Mucosa of rectum (tissue), 2 donors: ENCODE measurements around the gene GRIK2.

Experiments used
- H3K27ac ChIP-seq, 2 donors: one replicate each; pipeline ENCODE4 v1.7.0; 2013; ENCODE audit warnings: inconsistent platforms in 2 of 2, low read depth in 2 of 2, low read length in 2 of 2
- H3K27me3 ChIP-seq, 2 donors: one replicate each; pipeline ENCODE4 v1.7.0; 2013; ENCODE audit warnings: low read length in 2 of 2; ENCODE audit not compliant: control insufficient read depth in 2 of 2, insufficient read depth in 2 of 2
- H3K36me3 ChIP-seq, 2 donors: one replicate each; pipeline ENCODE4 v1.7.0; 2013; ENCODE audit warnings: low read length in 2 of 2; ENCODE audit not compliant: control insufficient read depth in 2 of 2, insufficient read depth in 2 of 2
- H3K4me1 ChIP-seq, 2 donors: one replicate each; pipeline ENCODE4 v1.7.0; 2013; ENCODE audit warnings: low read length in 2 of 2, mild to moderate bottlenecking in 1 of 2; ENCODE audit not compliant: control insufficient read depth in 2 of 2, insufficient read depth in 2 of 2
- H3K4me3 ChIP-seq, 2 donors: one replicate each; pipeline ENCODE4 v1.7.0; 2013; ENCODE audit warnings: low read length in 2 of 2
- H3K9ac ChIP-seq, 2 donors: one replicate each; pipeline ENCODE4 v1.7.0; 2013; ENCODE audit warnings: low read length in 2 of 2, low read depth in 1 of 2, mild to moderate bottlenecking in 1 of 2
- H3K9me3 ChIP-seq, 2 donors: one replicate each; pipeline ENCODE4 v1.7.0; 2013; ENCODE audit warnings: low read length in 2 of 2; ENCODE audit not compliant: control insufficient read depth in 2 of 2
- donor health status: healthy.
- donor health status: Normal muscosa, but diverticular disease.

GRIK2 gene

DNA sequence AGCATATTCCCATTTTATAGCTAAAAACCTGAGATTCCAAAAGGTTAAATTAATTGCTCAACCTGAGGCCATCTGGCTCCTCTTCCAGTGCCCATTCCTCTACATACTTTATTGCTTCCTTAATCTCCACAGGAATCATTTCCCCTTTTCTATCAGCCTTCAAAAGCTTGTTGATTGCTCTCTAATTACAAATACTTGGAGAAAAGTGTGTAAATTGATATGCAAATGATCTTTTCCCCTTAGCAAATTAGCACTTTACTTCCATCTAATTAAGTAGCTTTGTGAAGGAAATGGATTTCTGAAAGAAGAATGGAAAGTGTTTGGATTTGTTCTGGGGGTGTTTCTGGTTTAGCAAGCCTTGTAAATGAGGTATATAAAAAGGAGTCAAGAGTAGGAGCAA, 323.3 kb downstream of the GRIK2 start:
- no peaks in the 10 kb centered on the region for H3K9me3 ChIP-seq
- H3K4me1 ChIP-seq = no peaks in the 10 kb centered on the region
- H3K27me3 ChIP-seq = no peaks in the 10 kb centered on the region
- no peak overlapping the region for H3K27ac ChIP-seq
- H3K4me3 ChIP-seq = no peak overlapping the region
- H3K9ac ChIP-seq = no peak overlapping the region
- H3K36me3 ChIP-seq = no peaks in the 10 kb centered on the region

DNA sequence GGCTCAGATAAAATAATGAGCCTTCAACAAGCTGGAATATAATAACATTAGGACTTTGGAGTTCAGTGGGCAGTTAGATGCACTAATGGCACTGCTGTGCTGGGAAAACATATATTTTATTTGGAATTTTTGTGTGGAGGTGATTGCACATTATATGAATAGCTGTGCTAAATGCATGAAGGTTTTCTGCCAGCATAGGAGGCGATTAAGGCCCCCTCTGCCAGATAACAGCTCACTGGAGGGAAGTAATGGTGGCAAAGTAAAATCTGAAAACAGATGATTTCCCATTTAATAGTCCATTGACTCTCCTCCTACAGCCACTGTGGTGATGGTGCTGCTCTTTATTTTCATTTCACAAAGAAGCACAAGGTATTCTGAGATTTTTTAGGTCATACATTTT, 326.0 kb downstream of the GRIK2 start:
- Histone ChIP-seq H3K27ac (no peak overlapping the region), H3K4me3 (no peak overlapping the region)

DNA sequence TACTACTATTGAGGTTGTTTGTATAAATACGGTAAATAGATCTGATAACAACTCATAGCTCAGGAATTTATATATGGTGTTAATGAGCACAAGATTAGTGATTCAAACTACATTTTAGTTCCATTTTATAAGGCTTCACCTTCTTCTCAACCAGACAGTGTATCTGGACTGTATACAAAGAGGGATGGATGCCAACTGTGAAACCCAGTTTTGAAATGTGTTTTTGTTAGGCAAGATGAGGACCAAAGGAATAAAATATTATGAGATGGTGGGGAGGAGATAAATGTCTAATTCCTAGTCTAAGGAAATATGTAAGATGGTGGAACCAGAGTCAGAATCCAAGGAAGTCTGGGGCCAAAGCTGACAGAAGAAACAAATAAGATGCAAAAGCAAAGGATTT, 329.0 kb downstream of the GRIK2 start:
- Histone ChIP-seq H3K9me3 (no peaks in the 10 kb centered on the region), H3K36me3 (no peaks in the 10 kb centered on the region), H3K9ac (no peak overlapping the region), H3K4me1 (no peaks in the 10 kb centered on the region), H3K4me3 (no peak overlapping the region), H3K27ac (no peak overlapping the region), H3K27me3 (no peaks in the 10 kb centered on the region)

More for the DNA sequence above, 326.0 kb downstream of the GRIK2 start:
- Histone ChIP-seq H3K36me3 (no peaks in the 10 kb centered on the region), H3K27me3 (no peaks in the 10 kb centered on the region), H3K9me3 (no peaks in the 10 kb centered on the region), H3K9ac (no peak overlapping the region), H3K4me1 (no peaks in the 10 kb centered on the region)

DNA sequence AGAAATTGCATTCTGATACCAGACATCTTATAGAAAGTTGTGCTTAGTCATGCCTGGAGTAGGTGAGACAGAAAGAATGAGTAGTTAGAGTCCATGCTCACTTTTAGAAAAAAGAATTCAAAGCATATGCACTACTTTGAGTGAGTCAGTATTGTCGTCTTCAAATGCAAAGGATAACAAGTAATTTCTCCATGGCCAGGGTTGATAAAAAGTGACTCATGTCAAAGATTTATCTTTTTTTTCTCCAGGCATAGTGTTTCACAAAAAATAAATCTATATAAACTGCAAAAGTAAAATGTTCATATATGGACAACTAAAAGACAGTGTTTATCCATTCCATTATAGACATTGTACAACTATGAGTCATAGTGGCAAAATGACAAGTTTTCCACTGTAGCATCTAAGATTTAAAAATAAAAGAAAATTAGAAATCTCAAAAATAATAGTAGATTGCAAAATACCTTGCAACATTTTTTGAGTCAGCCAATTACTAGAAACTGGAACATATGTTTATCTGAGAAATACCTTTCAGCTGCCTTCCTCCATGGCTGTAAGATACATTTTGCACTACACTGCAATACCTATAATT, 329.6 kb downstream of the GRIK2 start:
- Histone ChIP-seq H3K27me3 (no peaks in the 10 kb centered on the region), H3K4me3 (no peak overlapping the region), H3K36me3 (no peaks in the 10 kb centered on the region), H3K4me1 (no peaks in the 10 kb centered on the region), H3K9me3 (no peaks in the 10 kb centered on the region), H3K27ac (no peak overlapping the region), H3K9ac (no peak overlapping the region)

DNA sequence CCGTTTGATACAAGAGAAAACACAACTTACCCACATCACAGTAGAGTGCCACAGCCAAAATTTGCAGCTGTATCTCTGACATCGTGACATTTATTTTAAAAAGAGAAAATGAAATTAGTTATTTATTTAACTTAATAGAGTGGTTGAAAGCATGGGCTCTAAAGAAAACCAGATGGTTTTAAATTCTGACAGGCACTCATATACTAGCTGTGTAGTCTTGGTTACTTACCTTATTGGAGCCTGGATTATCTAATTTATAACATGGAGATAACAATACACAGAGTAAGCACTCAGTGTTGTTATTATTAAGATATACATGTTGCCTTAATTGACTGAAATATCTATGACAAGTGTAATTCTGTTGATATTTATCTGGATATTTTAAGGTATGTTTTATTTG, 334.9 kb downstream of the GRIK2 start:
- H3K27ac ChIP-seq = no peak overlapping the region
- H3K4me1 ChIP-seq = no peaks in the 10 kb centered on the region
- H3K36me3 ChIP-seq = no peaks in the 10 kb centered on the region
- H3K9me3 ChIP-seq = no peaks in the 10 kb centered on the region
- no peak overlapping the region for H3K4me3 ChIP-seq
- H3K9ac ChIP-seq = no peak overlapping the region
- H3K27me3 ChIP-seq = no peaks in the 10 kb centered on the region

DNA sequence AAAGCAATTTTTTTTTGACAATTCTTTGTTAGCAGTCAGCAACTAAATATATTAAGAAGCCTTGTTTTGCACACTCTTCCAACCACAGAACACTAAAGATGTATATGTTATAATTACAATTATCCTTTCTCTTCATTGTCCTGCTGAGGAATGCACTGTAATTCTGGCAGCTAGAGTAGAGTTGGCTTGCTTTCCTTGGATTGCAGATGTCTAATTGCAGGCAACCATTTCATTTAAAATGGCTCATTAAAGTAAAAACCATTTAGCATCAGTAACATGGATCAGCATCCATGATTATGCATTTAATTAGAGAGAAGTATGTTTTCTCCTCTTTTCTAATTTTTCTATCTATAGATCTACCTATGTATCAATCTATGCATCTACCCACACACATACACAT, 335.4 kb downstream of the GRIK2 start:
- no peaks in the 10 kb centered on the region for H3K4me1 ChIP-seq
- H3K9ac ChIP-seq = no peak overlapping the region
- H3K9me3 ChIP-seq = no peaks in the 10 kb centered on the region
- H3K27ac ChIP-seq = no peak overlapping the region
- H3K4me3 ChIP-seq = no peak overlapping the region
- no peaks in the 10 kb centered on the region for H3K36me3 ChIP-seq
- no peaks in the 10 kb centered on the region for H3K27me3 ChIP-seq

DNA sequence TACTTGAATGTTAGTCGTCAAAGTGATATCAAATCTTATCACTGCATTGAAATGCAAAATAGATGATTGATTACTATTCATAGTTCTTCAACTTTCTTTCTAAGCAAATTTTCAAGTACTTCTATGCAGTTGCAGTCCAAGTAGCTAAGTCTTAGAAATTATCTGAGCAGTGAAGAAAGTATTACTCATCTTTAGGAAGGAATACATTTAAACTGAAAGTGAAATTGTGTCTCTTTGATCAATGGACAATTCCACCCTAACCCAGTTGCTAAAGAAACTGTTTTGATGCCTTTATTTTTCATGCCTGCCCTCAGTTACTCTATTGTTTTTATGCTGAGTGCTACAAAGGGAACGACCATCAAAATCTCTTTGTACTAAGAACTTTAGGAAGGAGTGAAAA, 337.4 kb downstream of the GRIK2 start:
- Histone ChIP-seq H3K27ac (no peak overlapping the region), H3K4me3 (no peak overlapping the region), H3K36me3 (no peaks in the 10 kb centered on the region), H3K4me1 (no peaks in the 10 kb centered on the region), H3K9ac (no peak overlapping the region), H3K27me3 (no peaks in the 10 kb centered on the region), H3K9me3 (no peaks in the 10 kb centered on the region)

DNA sequence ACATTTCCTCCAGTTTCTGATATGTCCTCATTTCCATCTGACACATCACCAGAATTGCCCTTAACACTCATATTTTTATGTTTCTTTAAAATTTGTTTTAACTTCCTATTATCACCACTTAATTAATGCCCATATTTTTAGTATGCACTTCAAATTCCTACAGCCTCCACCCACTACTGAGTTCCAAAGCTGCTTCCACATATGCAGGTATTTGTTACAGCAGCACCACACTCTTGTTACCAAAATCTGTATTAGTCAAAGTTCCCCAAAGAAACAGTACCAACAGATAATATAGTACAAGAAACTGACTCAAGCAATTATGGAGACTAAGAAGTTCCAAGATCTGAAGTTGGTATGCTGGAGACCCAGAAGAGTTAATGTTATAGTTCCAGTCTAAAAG, 340.4 kb downstream of the GRIK2 start:
- H3K4me1 ChIP-seq = no peaks in the 10 kb centered on the region
- no peaks in the 10 kb centered on the region for H3K27me3 ChIP-seq
- H3K36me3 ChIP-seq = no peaks in the 10 kb centered on the region
- no peaks in the 10 kb centered on the region for H3K9me3 ChIP-seq
- H3K9ac ChIP-seq = no peak overlapping the region
- H3K4me3 ChIP-seq = no peak overlapping the region
- no peak overlapping the region for H3K27ac ChIP-seq

DNA sequence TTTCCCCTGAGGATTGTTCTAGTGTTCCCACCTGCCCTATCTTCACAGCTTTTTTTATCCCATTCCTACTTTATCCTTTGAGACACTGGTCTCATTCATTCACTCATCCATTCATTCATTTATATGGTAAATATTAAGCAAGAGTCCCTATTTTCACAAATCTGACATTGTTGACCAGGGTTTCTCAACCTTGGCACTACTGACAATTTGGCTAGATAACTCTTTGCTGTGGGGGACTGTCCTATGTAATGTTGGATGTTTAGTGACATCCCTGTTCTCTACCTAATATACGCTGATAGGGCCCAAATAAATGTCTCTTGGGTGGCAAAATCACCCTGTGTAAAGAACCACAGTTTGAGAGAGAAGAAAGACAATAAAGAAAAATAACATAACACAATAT, 345.0 kb downstream of the GRIK2 start:
- Histone ChIP-seq H3K4me1 (no peaks in the 10 kb centered on the region), H3K9me3 (no peaks in the 10 kb centered on the region), H3K4me3 (no peak overlapping the region), H3K27me3 (no peaks in the 10 kb centered on the region), H3K9ac (no peak overlapping the region), H3K36me3 (no peaks in the 10 kb centered on the region), H3K27ac (no peak overlapping the region)

DNA sequence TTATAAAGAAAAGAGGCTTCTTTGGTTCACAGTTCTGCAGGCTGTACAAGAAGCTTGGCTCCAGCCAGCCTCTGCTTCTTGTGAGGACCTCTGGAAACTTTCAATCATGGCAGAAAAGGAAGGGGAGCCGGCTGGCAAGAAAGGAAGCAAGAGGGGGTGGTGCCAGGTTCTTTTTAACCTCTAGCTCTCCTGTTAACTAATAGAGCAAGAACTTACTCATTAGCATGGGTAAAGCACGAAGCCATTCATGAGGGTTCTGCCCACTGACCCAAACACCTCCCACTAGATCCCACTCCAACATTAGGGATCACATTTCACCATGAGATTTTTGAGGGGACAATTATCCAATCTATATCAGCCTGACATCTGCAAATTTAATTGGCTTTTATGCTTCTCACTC, 347.1 kb downstream of the GRIK2 start:
- H3K4me3 ChIP-seq = no peak overlapping the region
- H3K9ac ChIP-seq = no peak overlapping the region
- H3K36me3 ChIP-seq = no peaks in the 10 kb centered on the region
- no peaks in the 10 kb centered on the region for H3K9me3 ChIP-seq
- H3K27ac ChIP-seq = no peak overlapping the region
- no peaks in the 10 kb centered on the region for H3K4me1 ChIP-seq
- H3K27me3 ChIP-seq = no peaks in the 10 kb centered on the region
